HG03520 (cell line): ENCODE data around the gene TMEM115.
"Not testable (repeated sequence)": the region's sequence is repeated elsewhere in the genome, so short reads cannot be mapped to it uniquely, and the experiment has no call there.

Experiments used
- ATAC-seq: cut with Tn5 transposase; IDR thresholded peaks from one replicate; pipeline ENCODE4 v1.9.1; 2021; ENCODE audit warnings: mild to moderate bottlenecking, moderate library complexity; ENCODE audit not compliant: unreplicated experiment

Gene TMEM115

GRCh38 chr3:50319181-50319893 is 40.0 kb downstream of the TMEM115 start:
- ATAC-seq = no peak

GRCh38 chr3:50318615-50319014 is 40.7 kb downstream of the TMEM115 start:
- ATAC-seq = no peak

- ATAC-seq = no peak
Observed at GRCh38 chr3:50318163-50318562, 41.2 kb downstream of the TMEM115 start.

GRCh38 chr3:50317300-50317699 is 42.0 kb downstream of the TMEM115 start:
- no peak for ATAC-seq

GRCh38 chr3:50316657-50317242 is 42.6 kb downstream of the TMEM115 start:
- ATAC-seq = no peak

- ATAC-seq = no peak
Observed at GRCh38 chr3:50314816-50315215, 44.5 kb downstream of the TMEM115 start.

GRCh38 chr3:50314342-50314741 is 45.0 kb downstream of the TMEM115 start:
- no peak for ATAC-seq

GRCh38 chr3:50312041-50312440 is 47.3 kb downstream of the TMEM115 start:
- not testable (repeated sequence) for ATAC-seq
